Hepatocyte (in vitro differentiated cells): ENCODE results near the gene KCNJ3.

Experiments used
- CTCF ChIP-seq: fragments of 200-600 bp; sonication (generic); IDR thresholded peaks from 2 replicates; pipeline ENCODE4 v1.5.1; 2016; ENCODE audit warnings: antibody characterized with exemption, mild to moderate bottlenecking; ENCODE audit not compliant: poor library complexity
- EZH2 ChIP-seq: fragments of 200-600 bp; sonication (generic); IDR thresholded peaks from 2 replicates; pipeline ENCODE4 v1.6.1; 2016; ENCODE audit warnings: antibody characterized with exemption, mild to moderate bottlenecking, borderline replicate concordance

GRCh38 chr2:154696810-154697417 lies 1.6 kb upstream of the KCNJ3 start:
- TF ChIP-seq CTCF (no peak), EZH2 (no peak)
